ENCODE measurements around the gene SLX4.

SLX4 gene

DNA sequence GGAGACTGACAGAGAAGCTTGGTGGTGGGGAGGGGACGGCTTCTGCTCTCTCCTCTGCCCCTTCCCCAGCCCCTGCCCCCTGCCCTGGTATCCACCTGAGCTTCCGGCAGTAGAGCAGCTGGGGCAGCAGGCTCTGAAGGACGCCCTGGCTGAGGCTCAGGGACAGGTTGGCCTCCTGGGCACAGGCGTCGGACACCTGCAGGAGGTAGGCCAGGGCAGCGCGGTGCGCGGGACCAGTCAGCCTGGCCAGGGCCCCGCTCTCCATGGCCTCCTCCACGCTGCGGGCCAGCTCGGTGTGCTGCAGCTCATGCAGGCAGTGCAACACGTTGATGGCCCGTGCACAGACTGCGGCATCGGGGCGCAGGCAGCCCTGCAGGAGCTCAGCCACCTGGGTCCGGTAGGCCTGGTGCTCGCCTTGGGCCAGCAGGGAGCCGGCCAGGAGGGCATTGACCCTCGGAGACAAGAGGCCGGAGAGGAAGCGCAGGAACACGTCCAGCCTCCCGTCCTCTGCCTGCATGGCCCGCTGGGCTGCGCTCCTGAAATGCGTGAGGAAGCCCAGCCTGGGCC, 48.4 kb downstream of the SLX4 start:
- TF ChIP-seq, protein P1, sequence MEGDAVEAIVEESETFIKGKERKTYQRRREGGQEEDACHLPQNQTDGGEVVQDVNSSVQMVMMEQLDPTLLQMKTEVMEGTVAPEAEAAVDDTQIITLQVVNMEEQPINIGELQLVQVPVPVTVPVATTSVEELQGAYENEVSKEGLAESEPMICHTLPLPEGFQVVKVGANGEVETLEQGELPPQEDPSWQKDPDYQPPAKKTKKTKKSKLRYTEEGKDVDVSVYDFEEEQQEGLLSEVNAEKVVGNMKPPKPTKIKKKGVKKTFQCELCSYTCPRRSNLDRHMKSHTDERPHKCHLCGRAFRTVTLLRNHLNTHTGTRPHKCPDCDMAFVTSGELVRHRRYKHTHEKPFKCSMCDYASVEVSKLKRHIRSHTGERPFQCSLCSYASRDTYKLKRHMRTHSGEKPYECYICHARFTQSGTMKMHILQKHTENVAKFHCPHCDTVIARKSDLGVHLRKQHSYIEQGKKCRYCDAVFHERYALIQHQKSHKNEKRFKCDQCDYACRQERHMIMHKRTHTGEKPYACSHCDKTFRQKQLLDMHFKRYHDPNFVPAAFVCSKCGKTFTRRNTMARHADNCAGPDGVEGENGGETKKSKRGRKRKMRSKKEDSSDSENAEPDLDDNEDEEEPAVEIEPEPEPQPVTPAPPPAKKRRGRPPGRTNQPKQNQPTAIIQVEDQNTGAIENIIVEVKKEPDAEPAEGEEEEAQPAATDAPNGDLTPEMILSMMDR (IDR thresholded peaks at IDR 0.05; ENCODE audit: insufficient read depth, missing control alignments), result no peak
- DNase-seq (ENCODE audit: insufficient read length, low spot score) (no peak), FAIRE-seq (no peak)

DNA sequence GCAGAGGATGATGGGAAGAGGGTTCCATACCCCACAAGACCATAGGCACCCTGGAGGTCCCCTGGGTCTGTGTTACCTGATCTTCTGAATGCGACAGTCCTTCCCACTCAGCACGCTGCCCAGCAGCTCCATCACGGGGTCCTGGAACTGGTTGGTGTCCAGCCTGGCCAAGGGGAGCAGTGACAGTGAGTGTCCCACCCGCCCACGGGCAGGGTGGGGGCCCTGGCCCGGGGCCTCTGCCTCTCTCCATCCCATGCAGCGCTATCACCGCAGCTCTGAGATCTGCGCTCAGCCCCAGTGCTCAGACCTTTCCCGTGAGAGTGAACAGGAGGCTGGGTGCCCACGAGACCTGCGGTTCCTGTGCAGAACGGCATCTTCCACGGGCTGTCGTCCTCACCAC, 49.8 kb downstream of the SLX4 start:
- TF ChIP-seq, protein P1 (IDR thresholded peaks at IDR 0.05; ENCODE audit: insufficient read depth, missing control alignments), result no peak
- DNase-seq (ENCODE audit: insufficient read length, low spot score), result no peak
- FAIRE-seq, result no peak

DNA sequence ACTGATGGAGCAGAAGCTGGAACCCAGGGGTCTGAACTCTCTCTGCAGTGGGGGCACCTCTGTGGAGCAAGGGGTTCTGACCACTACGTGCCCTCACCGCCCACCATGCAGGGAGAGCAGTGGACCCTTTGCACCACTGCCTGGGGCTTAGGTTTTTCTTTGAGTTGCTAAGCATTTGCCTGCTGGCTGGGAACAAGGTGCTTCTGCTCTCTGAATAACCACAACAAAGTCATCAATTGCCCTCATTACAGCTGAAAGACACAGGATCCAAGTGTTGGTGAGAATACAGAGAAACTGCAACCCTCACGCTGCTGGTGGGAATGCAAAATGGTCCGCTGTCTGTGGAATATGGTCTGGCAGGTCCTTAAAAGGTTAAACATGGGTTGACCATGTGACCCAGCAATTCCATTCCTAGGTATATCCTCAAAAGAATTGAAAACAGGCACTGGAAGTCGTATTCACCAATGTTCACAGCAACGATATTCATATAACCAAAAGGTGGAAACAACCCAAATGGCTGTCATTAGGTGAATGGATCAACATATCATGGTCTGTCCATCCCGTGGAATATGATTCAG, 57.0 kb downstream of the SLX4 start:
- TF ChIP-seq, protein P1 (IDR thresholded peaks at IDR 0.05; ENCODE audit: insufficient read depth, missing control alignments), result no peak
- FAIRE-seq (no peak), DNase-seq (ENCODE audit: insufficient read length, low spot score) (no peak)

DNA sequence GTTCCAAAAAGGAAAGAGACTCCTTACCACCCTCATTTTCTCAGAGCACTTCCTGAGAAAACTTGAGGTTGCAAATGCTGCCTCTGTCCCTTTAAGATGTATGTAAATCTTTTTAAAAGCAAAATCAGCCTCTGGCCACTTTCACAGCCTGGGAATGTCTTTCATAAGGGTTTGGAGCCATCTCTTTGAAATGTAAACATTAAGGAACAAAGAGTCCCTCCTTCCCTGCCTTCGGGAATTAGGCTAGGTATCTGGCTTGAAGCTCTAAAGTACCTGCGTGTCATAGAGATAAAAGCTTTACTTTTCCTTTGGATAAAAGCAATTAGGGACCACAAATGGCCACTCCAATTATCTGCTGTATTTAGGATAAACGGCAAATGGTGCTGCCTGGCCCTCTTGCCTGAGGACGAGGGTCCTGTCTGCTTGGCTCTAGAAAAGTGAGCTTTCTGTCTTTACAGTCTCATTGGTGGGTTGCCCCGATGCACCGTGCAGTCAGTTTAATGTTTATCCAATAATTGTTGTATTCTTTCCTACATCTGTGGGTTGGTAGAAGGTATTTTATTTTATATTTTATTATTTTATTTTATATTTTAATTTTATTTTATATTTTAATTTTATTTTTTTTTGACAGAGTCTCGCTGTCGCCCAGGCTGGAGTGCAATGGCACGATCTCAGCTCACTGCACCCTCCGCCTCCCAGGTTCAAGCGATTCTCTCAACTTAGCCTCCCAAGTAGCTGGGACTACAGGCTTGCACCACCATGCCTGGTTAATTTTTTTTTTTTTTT, 58.1 kb downstream of the SLX4 start:
- FAIRE-seq (no peak), DNase-seq (ENCODE audit: insufficient read length, low spot score) (no peak)
- TF ChIP-seq, protein P1 (IDR thresholded peaks at IDR 0.05; ENCODE audit: insufficient read depth, missing control alignments), result no peak

DNA sequence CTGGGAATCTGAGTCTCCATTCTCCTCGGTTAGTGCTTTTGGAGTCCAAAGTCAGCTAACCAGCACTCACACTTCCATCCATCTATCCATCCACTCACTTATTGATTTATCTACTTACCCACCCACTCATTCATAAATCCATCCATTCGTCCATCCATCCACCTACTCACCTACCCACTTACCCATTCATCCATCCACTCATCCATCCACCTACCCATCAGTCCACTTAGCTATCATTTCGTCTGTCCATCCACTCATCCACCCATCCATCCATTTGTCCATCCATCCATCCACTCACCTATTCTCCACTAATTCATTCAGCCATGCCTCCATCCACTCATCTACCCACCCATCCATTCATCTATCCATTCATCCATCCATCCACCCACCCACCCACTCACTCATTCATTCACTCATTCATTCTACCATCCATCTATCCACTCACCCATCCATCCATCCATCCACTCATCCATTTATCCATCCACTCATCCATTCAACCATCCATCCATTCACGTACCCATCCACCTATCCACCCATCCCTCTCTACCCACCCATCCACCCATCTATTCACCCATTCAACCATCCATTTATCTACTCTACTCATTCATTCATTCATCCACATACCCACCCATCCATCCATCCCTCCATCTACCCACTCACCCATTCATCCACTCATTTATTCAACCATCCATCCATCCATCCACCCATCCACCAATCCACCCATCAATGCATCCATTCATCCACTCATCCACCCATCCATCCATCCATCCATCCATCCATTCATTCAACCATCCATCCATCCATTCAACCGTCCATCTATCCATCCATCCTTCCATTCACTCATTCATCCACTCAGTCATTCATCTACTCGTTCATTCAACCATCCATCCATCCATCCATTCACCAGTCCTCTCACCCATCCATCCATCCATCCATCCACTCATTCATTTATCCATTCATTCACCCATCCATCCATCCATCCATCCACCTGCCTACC, 60.3 kb downstream of the SLX4 start:
- DNase-seq (ENCODE audit: insufficient read length, low spot score) (no peak), FAIRE-seq (no peak)
- TF ChIP-seq, protein P1 (IDR thresholded peaks at IDR 0.05; ENCODE audit: insufficient read depth, missing control alignments), result no peak

DNA sequence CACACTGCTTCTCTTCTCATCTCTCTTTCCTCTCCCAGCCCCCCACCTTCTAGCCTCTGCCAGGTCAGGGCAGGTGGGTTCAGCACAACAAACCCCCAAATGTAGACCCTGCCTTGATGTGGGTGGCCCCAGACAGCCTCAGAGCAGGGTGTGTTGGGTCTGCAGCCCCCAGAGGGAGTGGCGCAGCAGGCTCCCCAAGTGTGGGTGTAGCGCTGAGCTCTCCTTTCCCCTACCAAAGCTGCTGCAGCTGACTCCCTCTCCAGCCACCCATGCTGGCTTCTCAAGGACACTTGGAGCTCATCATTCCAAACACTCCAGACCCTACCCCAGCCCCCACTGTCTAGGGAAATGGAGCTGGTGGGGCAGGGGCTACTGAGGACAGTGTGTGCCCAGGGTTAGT, 61.5 kb downstream of the SLX4 start:
- TF ChIP-seq, protein P1 (IDR thresholded peaks at IDR 0.05; ENCODE audit: insufficient read depth, missing control alignments), result no peak
- FAIRE-seq (no peak), DNase-seq (ENCODE audit: insufficient read length, low spot score) (no peak)
